ENCODE results near the gene COL5A2.
A peak's percentile ranks its signal among the peaks of the same experiment; 100 is the strongest.

COL5A2 gene

GRCh38 chr2:189146553-189146952, 33.0 kb downstream of the COL5A2 start:
- no peaks in the 10 kb centered on the region for H3K9me3 Mint-ChIP-seq

GRCh38 chr2:189144700-189145211, 34.8 kb downstream of the COL5A2 start:
- Mint-ChIP-seq H3K27me3 (no peaks in the 10 kb centered on the region), H3K4me3 (no peak overlapping the region), H3K27ac (no peak overlapping the region), H3K36me3 (ENCODE audit: low read depth) (no peaks in the 10 kb centered on the region), H3K9me3 (no peaks in the 10 kb centered on the region), H3K4me1 (ENCODE audit: low read depth) (peaks cover 7% of the 10 kb centered on the region)

More at GRCh38 chr2:189146553-189146952, 33.0 kb downstream of the COL5A2 start:
- Mint-ChIP-seq H3K36me3 (ENCODE audit: low read depth) (no peaks in the 10 kb centered on the region), H3K27me3 (no peaks in the 10 kb centered on the region), H3K4me1 (ENCODE audit: low read depth) (peaks cover 7% of the 10 kb centered on the region), H3K27ac (no peak overlapping the region), H3K4me3 (no peak overlapping the region)

GRCh38 chr2:189143925-189144324, 35.6 kb downstream of the COL5A2 start:
- Mint-ChIP-seq H3K27me3 (no peaks in the 10 kb centered on the region), H3K4me3 (no peak overlapping the region), H3K36me3 (ENCODE audit: low read depth) (no peaks in the 10 kb centered on the region), H3K9me3 (no peaks in the 10 kb centered on the region), H3K27ac (no peak overlapping the region), H3K4me1 (ENCODE audit: low read depth) (peaks cover 7% of the 10 kb centered on the region)

- H3K27ac Mint-ChIP-seq, result no peak overlapping the region
- H3K9me3 Mint-ChIP-seq, result no peaks in the 10 kb centered on the region
- H3K4me1 Mint-ChIP-seq (ENCODE audit: low read depth), result peaks cover 7% of the 10 kb centered on the region
- no peaks in the 10 kb centered on the region for H3K27me3 Mint-ChIP-seq
- H3K36me3 Mint-ChIP-seq (ENCODE audit: low read depth), result no peaks in the 10 kb centered on the region
- no peak overlapping the region for H3K4me3 Mint-ChIP-seq
Observed at GRCh38 chr2:189142893-189143759, 36.4 kb downstream of the COL5A2 start.

GRCh38 chr2:189138800-189139199, 40.8 kb downstream of the COL5A2 start:
- no peaks in the 10 kb centered on the region for H3K9me3 Mint-ChIP-seq
- peaks cover 3% of the 10 kb centered on the region for H3K36me3 Mint-ChIP-seq (ENCODE audit: low read depth)
- H3K27ac Mint-ChIP-seq, result no peak overlapping the region
- H3K4me3 Mint-ChIP-seq, result no peak overlapping the region
- H3K27me3 Mint-ChIP-seq, result no peaks in the 10 kb centered on the region
- peaks cover 7% of the 10 kb centered on the region for H3K4me1 Mint-ChIP-seq (ENCODE audit: low read depth)

- H3K27ac Mint-ChIP-seq, result no peak overlapping the region
- H3K4me3 Mint-ChIP-seq, result no peak overlapping the region
- H3K4me1 Mint-ChIP-seq (ENCODE audit: low read depth), result no peaks in the 10 kb centered on the region
- H3K27me3 Mint-ChIP-seq, result no peaks in the 10 kb centered on the region
- H3K36me3 Mint-ChIP-seq (ENCODE audit: low read depth), result peaks cover 6% of the 10 kb centered on the region
- no peaks in the 10 kb centered on the region for H3K9me3 Mint-ChIP-seq
Observed at GRCh38 chr2:189137519-189137918, 42.0 kb downstream of the COL5A2 start.

GRCh38 chr2:189134485-189134884, 45.1 kb downstream of the COL5A2 start:
- H3K27me3 Mint-ChIP-seq, result peaks cover 6% of the 10 kb centered on the region
- no peak overlapping the region for H3K27ac Mint-ChIP-seq
- H3K36me3 Mint-ChIP-seq (ENCODE audit: low read depth), result peaks cover 6% of the 10 kb centered on the region
- no peaks in the 10 kb centered on the region for H3K9me3 Mint-ChIP-seq
- no peak overlapping the region for H3K4me3 Mint-ChIP-seq
- no peaks in the 10 kb centered on the region for H3K4me1 Mint-ChIP-seq (ENCODE audit: low read depth)

- H3K4me3 Mint-ChIP-seq, result no peak overlapping the region
- no peak overlapping the region for H3K27ac Mint-ChIP-seq
- no peaks in the 10 kb centered on the region for H3K9me3 Mint-ChIP-seq
- H3K4me1 Mint-ChIP-seq (ENCODE audit: low read depth), result no peaks in the 10 kb centered on the region
- H3K36me3 Mint-ChIP-seq (ENCODE audit: low read depth), result peaks cover 6% of the 10 kb centered on the region
- H3K27me3 Mint-ChIP-seq, result peaks cover 6% of the 10 kb centered on the region
Observed at GRCh38 chr2:189131991-189132390, 47.6 kb downstream of the COL5A2 start.

GRCh38 chr2:189129971-189130370, 49.6 kb downstream of the COL5A2 start:
- H3K27me3 Mint-ChIP-seq, result peaks cover 6% of the 10 kb centered on the region
- no peaks in the 10 kb centered on the region for H3K9me3 Mint-ChIP-seq
- H3K4me3 Mint-ChIP-seq, result no peak overlapping the region
- H3K4me1 Mint-ChIP-seq (ENCODE audit: low read depth), result no peaks in the 10 kb centered on the region
- no peak overlapping the region for H3K27ac Mint-ChIP-seq
- H3K36me3 Mint-ChIP-seq (ENCODE audit: low read depth), result peaks cover 6% of the 10 kb centered on the region

GRCh38 chr2:189128970-189129369, 50.6 kb downstream of the COL5A2 start:
- H3K27me3 Mint-ChIP-seq, result peaks cover 6% of the 10 kb centered on the region
- peaks cover 6% of the 10 kb centered on the region for H3K36me3 Mint-ChIP-seq (ENCODE audit: low read depth)
- H3K4me3 Mint-ChIP-seq, result no peak overlapping the region
- H3K9me3 Mint-ChIP-seq, result no peaks in the 10 kb centered on the region
- no peaks in the 10 kb centered on the region for H3K4me1 Mint-ChIP-seq (ENCODE audit: low read depth)
- no peak overlapping the region for H3K27ac Mint-ChIP-seq

- Mint-ChIP-seq H3K27ac (no peak overlapping the region), H3K4me3 (no peak overlapping the region), H3K4me1 (ENCODE audit: low read depth) (no peaks in the 10 kb centered on the region), H3K36me3 (ENCODE audit: low read depth) (no peaks in the 10 kb centered on the region), H3K9me3 (no peaks in the 10 kb centered on the region), H3K27me3 (peaks cover 6% of the 10 kb centered on the region)
Observed at GRCh38 chr2:189127756-189128155, 51.8 kb downstream of the COL5A2 start.

- H3K4me3 Mint-ChIP-seq, result no peak overlapping the region
- H3K36me3 Mint-ChIP-seq (ENCODE audit: low read depth), result no peaks in the 10 kb centered on the region
- H3K9me3 Mint-ChIP-seq, result no peaks in the 10 kb centered on the region
- peaks cover 6% of the 10 kb centered on the region for H3K27me3 Mint-ChIP-seq
- H3K4me1 Mint-ChIP-seq (ENCODE audit: low read depth), result no peaks in the 10 kb centered on the region
- no peak overlapping the region for H3K27ac Mint-ChIP-seq
Observed at GRCh38 chr2:189125195-189125594, 54.4 kb downstream of the COL5A2 start.

GRCh38 chr2:189124175-189124574, 55.4 kb downstream of the COL5A2 start:
- no peaks in the 10 kb centered on the region for H3K36me3 Mint-ChIP-seq (ENCODE audit: low read depth)
- no peak overlapping the region for H3K4me3 Mint-ChIP-seq
- H3K27ac Mint-ChIP-seq, result no peak overlapping the region
- H3K4me1 Mint-ChIP-seq (ENCODE audit: low read depth), result peaks cover under 1% of the 10 kb centered on the region
- no peaks in the 10 kb centered on the region for H3K27me3 Mint-ChIP-seq
- no peaks in the 10 kb centered on the region for H3K9me3 Mint-ChIP-seq

GRCh38 chr2:189118386-189118785, 61.2 kb downstream of the COL5A2 start:
- Mint-ChIP-seq H3K9me3 (no peaks in the 10 kb centered on the region), H3K4me1 (ENCODE audit: low read depth) (peaks cover 27% of the 10 kb centered on the region), H3K36me3 (ENCODE audit: low read depth) (no peaks in the 10 kb centered on the region), H3K27ac (no peak overlapping the region), H3K4me3 (no peak overlapping the region), H3K27me3 (no peaks in the 10 kb centered on the region)

- no peaks in the 10 kb centered on the region for H3K27me3 Mint-ChIP-seq
Observed at GRCh38 chr2:189116979-189117378, 62.6 kb downstream of the COL5A2 start.

GRCh38 chr2:189116087-189116486, 63.5 kb downstream of the COL5A2 start:
- peak overlapping the region; percentile 69 for H3K27ac Mint-ChIP-seq
- H3K4me1 Mint-ChIP-seq (ENCODE audit: low read depth), result peaks cover 27% of the 10 kb centered on the region
- no peaks in the 10 kb centered on the region for H3K9me3 Mint-ChIP-seq
- peak overlapping the region; percentile 9 for H3K4me3 Mint-ChIP-seq
- no peaks in the 10 kb centered on the region for H3K27me3 Mint-ChIP-seq
- no peaks in the 10 kb centered on the region for H3K36me3 Mint-ChIP-seq (ENCODE audit: low read depth)

More at GRCh38 chr2:189116979-189117378, 62.6 kb downstream of the COL5A2 start:
- Mint-ChIP-seq H3K27ac (peak overlapping the region; percentile 69), H3K9me3 (no peaks in the 10 kb centered on the region), H3K4me1 (ENCODE audit: low read depth) (peaks cover 27% of the 10 kb centered on the region), H3K4me3 (peak overlapping the region; percentile 8), H3K36me3 (ENCODE audit: low read depth) (no peaks in the 10 kb centered on the region)

Measured in stimulated activated naive CD8-positive, alpha-beta T cell treated with anti-CD3 and anti-CD28 coated beads, Interleukin-15, Interleukin-2, amounts not matched to agents 100 ng/mL and 50 ng/mL, for 24 hours (primary cell).